Stomach (tissue), 9 donors: Measurements from ENCODE around the gene SEC14L6. TPM values are rescaled to one million over a fixed set of nuclear protein-coding genes. Genes with fewer than 3 reads are reported as not detected.
A peak's percentile ranks its signal among the peaks of the same experiment; 100 is the strongest.

Experiments used
- DNase-seq, 2 donors: peaks; one replicate each; pipeline versions ENCODE4 v3.0.0 to v3.0.0-alpha.2; 2013 to 2019
- H3K27ac ChIP-seq, 5 donors: fragments of 200-600 bp in 4 of 5; sonication (generic) in 4 of 5; one replicate each; pipeline ENCODE4 v1.5.1; 2013 to 2019; ENCODE audit warnings: mild to moderate bottlenecking in 1 of 5, moderate library complexity in 1 of 5
- H3K27me3 ChIP-seq, 3 donors: fragments of 200-600 bp; sonication (generic); one replicate each; pipeline ENCODE4 v1.5.1; 2017 to 2019; ENCODE audit warnings: mixed run types in 1 of 3
- H3K36me3 ChIP-seq, 4 donors: fragments of 200-600 bp; sonication (generic); 1 replicate in 3 of 4; 2 replicates in 1 of 4; pipeline ENCODE4 v1.5.1; 2016 to 2019
- H3K4me1 ChIP-seq, 4 donors: fragments of 200-600 bp; sonication (generic); one replicate each; pipeline ENCODE4 v1.5.1; 2016 to 2019
- H3K4me3 ChIP-seq, 4 donors: fragments of 200-600 bp; sonication (generic) in 3 of 4; one replicate each; pipeline ENCODE4 v1.5.1; 2016 to 2019; ENCODE audit warnings: mild to moderate bottlenecking in 1 of 4
- H3K9me3 ChIP-seq, 4 donors: fragments of 200-600 bp; sonication (generic); one replicate each; pipeline ENCODE4 v1.5.1; 2016 to 2019
- EP300 ChIP-seq: sonication (generic); formaldehyde crosslinking; IDR thresholded peaks from one replicate; pipeline ENCODE4 v1.6.1; 2017; ENCODE audit warnings: antibody characterized with exemption
- POLR2A ChIP-seq, 4 donors: fragments of 450-650 bp; IDR thresholded peaks; one replicate each; pipeline ENCODE4 v1.6.1; 2016; ENCODE audit warnings: antibody characterized with exemption in 4 of 4, control low read depth in 2 of 4, mild to moderate bottlenecking in 1 of 4, moderate library complexity in 1 of 4
- POLR2AphosphoS5 ChIP-seq, 3 donors: sonication (generic); formaldehyde crosslinking; IDR thresholded peaks; one replicate each; pipeline ENCODE4 v1.6.1; 2016; ENCODE audit warnings: antibody characterized with exemption in 3 of 3
- WGBS, 5 donors: extraction: QIAGEN DNeasy Blood & Tissue Kit in 3 of 5; methylation state at CpG; one replicate each; pipeline versions ENCODE4 v1.1.5 to v1.1.7; 2013 to 2018; 5-methylcytosine and 5-hydroxymethylcytosine counted together
- intact Hi-C: fragments of 100-400 bp; cut with DNase I; formaldehyde crosslinking; loops from one replicate; pipeline ENCODE4 v1.15.1; 2023; ENCODE audit warnings: low total_unique reads
- polyA plus RNA-seq, 3 donors: library from polyadenylated mRNA; stranded (reverse); fragments of 200-250 nt; gene quantifications; one replicate each; pipeline ENCODE4 v1.2.3, GENCODE V29; 2013
- total RNA-seq, 5 donors: library from RNA; depleted of rRNA; stranded (reverse); fragments of >200 nt; gene quantifications; one replicate each; pipeline versions ENCODE4 v1.1.0 to v1.2.3, GENCODE V29; 2014 to 2016
- TF ChIP-seq, protein P1 (sequence below), 7 experiments: fragments of 450-650 bp in 4 of 7; fragments of 200-600 bp in 3 of 7; sonication (generic) in 3 of 7; IDR thresholded peaks; one replicate each; pipeline ENCODE4 v1.5.1; 2016 to 2019; ENCODE audit warnings: antibody characterized with exemption in 7 of 7, control low read depth in 2 of 7, mild to moderate bottlenecking in 1 of 7
- donor health status: healthy with polysubstance abuse.
- donor health status: Bipolar disorder and iron deficiency.
- donor health status: healthy.

Gene SEC14L6
- total and polyA plus RNA-seq, 8 donors: 0.58 to 1.4 (median 0.84) TPM; not detected in 4

DNA sequence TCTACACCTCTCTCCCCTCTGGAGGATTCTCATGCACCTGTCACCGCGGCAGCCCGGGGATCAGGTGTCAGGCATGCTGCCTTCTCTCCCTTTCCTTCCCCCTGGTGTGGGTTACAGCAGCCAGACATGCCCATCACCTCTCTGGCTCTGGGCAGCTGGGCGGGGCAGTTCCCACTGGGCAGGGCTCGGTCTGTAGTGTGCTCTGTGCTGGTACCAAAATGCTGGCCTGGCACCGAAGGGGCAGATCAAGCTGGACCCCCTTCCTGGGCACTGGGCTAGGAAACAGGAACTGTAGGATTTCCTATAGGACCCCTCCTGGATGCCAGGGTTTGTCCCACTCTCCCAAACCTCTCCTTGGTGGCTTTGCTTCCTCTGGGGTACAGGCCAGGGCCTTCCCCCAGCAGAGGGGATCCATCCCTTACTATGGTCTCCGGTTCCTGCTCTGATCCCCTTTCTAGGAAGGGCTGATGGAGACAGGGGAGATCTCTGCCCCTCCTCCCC is 27.1 kb upstream of the SEC14L6 start:
- Histone ChIP-seq H3K36me3 (peaks cover 24 to 35% (median 34%) of the 10 kb centered on the region in 4 donors), H3K9me3 (no peaks in the 10 kb centered on the region), H3K4me3 (peak overlapping the region; percentile 37 to 55 (median 45)), H3K27ac (peak overlapping the region; percentile 80 to 89 (median 87)), H3K4me1 (peaks cover 45 to 49% (median 47%) of the 10 kb centered on the region in 4 donors), H3K27me3 (no peaks in the 10 kb centered on the region)
- intact Hi-C loops: no loop called here
- WGBS, 5 donors: 21 to 41% (median 27%) methylated on average over 7 of the region's 7 CpGs
- TF ChIP-seq EP300 (no peak), POLR2AphosphoS5 (IDR thresholded peaks at IDR 0.05) (no peak), POLR2A (IDR thresholded peaks at IDR 0.05) (no peak)
- TF ChIP-seq, protein P1, sequence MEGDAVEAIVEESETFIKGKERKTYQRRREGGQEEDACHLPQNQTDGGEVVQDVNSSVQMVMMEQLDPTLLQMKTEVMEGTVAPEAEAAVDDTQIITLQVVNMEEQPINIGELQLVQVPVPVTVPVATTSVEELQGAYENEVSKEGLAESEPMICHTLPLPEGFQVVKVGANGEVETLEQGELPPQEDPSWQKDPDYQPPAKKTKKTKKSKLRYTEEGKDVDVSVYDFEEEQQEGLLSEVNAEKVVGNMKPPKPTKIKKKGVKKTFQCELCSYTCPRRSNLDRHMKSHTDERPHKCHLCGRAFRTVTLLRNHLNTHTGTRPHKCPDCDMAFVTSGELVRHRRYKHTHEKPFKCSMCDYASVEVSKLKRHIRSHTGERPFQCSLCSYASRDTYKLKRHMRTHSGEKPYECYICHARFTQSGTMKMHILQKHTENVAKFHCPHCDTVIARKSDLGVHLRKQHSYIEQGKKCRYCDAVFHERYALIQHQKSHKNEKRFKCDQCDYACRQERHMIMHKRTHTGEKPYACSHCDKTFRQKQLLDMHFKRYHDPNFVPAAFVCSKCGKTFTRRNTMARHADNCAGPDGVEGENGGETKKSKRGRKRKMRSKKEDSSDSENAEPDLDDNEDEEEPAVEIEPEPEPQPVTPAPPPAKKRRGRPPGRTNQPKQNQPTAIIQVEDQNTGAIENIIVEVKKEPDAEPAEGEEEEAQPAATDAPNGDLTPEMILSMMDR (IDR thresholded peaks at IDR 0.05): no peak
- DNase-seq: peak; percentile 49 to 56

GRCh38 chr22:30572840-30573593 is 26.5 kb upstream of the SEC14L6 start:
- Histone ChIP-seq H3K4me3 (peak overlapping the region in 2 of 4 donors; percentile 37 to 55), H3K9me3 (no peaks in the 10 kb centered on the region), H3K36me3 (peaks cover 18 to 29% (median 28%) of the 10 kb centered on the region in 4 donors), H3K27me3 (no peaks in the 10 kb centered on the region), H3K27ac (peak overlapping the region; percentile 80 to 89 (median 87)), H3K4me1 (peaks cover 45 to 49% (median 47%) of the 10 kb centered on the region in 4 donors)
- WGBS, 5 donors: 16 to 41% (median 25%) methylated on average over 12 of the region's 12 CpGs
- DNase-seq: peak in 1 of 2 donors; percentile 67
- intact Hi-C loops: no loop called here
- TF ChIP-seq POLR2AphosphoS5 (IDR thresholded peaks at IDR 0.05): peak in 1 of 3 donors; percentile 5
- TF ChIP-seq, protein P1 (IDR thresholded peaks at IDR 0.05): no peak

DNA sequence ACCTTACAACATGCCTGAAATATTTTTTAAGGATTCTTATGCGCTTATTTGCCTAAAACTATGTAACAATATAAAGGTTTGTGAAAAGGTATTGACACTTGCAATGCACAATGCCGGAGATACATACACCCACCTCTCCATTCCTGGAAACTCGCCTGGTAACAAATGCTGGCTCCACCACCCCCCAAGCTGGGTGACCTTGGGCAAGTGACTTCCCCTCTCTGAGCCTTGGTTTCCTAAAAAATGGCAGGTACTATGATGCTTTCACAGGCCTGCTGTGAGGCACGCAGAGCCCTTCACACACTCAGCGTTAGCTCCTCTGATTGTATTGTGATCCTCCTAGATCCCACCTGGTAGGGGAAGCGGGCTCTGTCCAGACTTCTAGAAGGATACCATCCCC is 25.7 kb upstream of the SEC14L6 start:
- WGBS, 5 donors: 71 to 89% (median 86%) methylated on average over 5 to 6 of the region's 6 CpGs
- peak overlapping the region in 2 of 5 donors; percentile 80 to 88 for H3K27ac ChIP-seq
- intact Hi-C loops: no loop called here

DNA sequence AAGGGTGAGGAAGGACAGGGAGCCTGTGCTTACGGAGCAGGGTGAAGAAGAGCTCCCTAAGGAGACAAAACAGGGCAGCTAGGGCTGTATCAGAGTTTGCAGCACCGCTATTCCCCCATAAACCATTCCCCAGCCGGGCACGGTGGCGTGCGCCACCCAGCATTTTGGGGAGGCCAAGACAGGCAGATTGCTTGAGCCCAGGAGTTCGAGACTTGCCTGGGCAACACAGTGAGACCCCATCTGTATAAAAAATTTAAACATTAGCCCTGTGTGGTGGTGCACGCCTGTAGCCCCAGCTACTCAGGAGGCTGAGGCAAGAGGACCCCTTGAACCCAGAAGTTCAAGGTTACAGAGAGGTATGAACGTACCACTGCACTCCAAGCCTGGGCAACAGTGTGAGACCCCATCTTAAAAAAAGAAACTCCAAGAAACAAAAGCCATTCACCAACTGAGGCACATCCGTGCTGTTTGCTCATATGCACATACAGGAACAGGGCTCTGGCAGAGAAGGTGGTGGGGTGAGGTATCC is 23.2 kb upstream of the SEC14L6 start:
- H3K9me3 ChIP-seq: no peaks in the 10 kb centered on the region
- WGBS, 5 donors: 89 to 96% (median 94%) methylated on average over 10 of the region's 10 CpGs
- H3K4me1 ChIP-seq: peaks cover 21 to 25% (median 23%) of the 10 kb centered on the region in 4 donors
- no peak overlapping the region for H3K4me3 ChIP-seq
- no peaks in the 10 kb centered on the region for H3K36me3 ChIP-seq
- TF ChIP-seq POLR2AphosphoS5 (IDR thresholded peaks at IDR 0.05) (no peak), POLR2A (IDR thresholded peaks at IDR 0.05) (no peak)
- no peaks in the 10 kb centered on the region for H3K27me3 ChIP-seq
- no peak for DNase-seq
- intact Hi-C loops: no loop called here
- no peak overlapping the region for H3K27ac ChIP-seq

More for the DNA sequence above, 25.7 kb upstream of the SEC14L6 start:
- Histone ChIP-seq H3K4me1 (peaks cover 45 to 49% (median 46%) of the 10 kb centered on the region in 4 donors), H3K4me3 (no peak overlapping the region), H3K27me3 (no peaks in the 10 kb centered on the region), H3K36me3 (peaks cover 10 to 21% (median 20%) of the 10 kb centered on the region in 4 donors), H3K9me3 (no peaks in the 10 kb centered on the region)
- no peak for DNase-seq
- TF ChIP-seq EP300: no peak
- no peak for TF ChIP-seq POLR2AphosphoS5 (IDR thresholded peaks at IDR 0.05)
- TF ChIP-seq, protein P1 (IDR thresholded peaks at IDR 0.05): no peak
- no peak for TF ChIP-seq POLR2A (IDR thresholded peaks at IDR 0.05)
